Measurements from ENCODE around the gene PAK1IP1. TPM values are rescaled to one million over a fixed set of nuclear protein-coding genes. Genes with fewer than 3 reads are reported as not detected.

PAK1IP1 gene
- total RNA-seq: 1 to 10 TPM; 3.6 to 5.2 (median 4.6) TPM
- total RNA-seq (2013): 13.4 TPM

GRCh38 chr6:10694302-10695085 lies at the start of gene PAK1IP1, which contains the start of gene C6orf52:
PAK1IP1 (plus strand) TSS chr6:10694972; CDS start chr6:10694986, 14 bp downstream.
C6orf52 (minus strand) TSS chr6:10694616; CDS start chr6:10687550, 7,066 bp downstream.
- H3K36me3 Mint-ChIP-seq: no peaks in the 10 kb centered on the region

GRCh38 chr6:10655508-10656055 lies 39.2 kb upstream of the PAK1IP1 start:
- TF ChIP-seq CTCF (IDR thresholded peaks at IDR 0.05): no peak
- intact Hi-C loops (cut with micrococcal nuclease): no loop called here
- Mint-ChIP-seq H3K4me3 (no peak overlapping the region), H3K36me3 (no peaks in the 10 kb centered on the region), H3K27me3 (ENCODE audit: low read depth in 2 of 2) (peaks cover 8 to 25% of the 10 kb centered on the region in 2 donors), H3K9me3 (no peaks in the 10 kb centered on the region), H3K27ac (peak overlapping the region in 1 of 2 donors; percentile 57), H3K4me1 (peaks cover 9 to 10% of the 10 kb centered on the region in 2 donors)
- H3K36me3 ChIP-seq (ENCODE audit: control insufficient read depth, insufficient read depth, low read length): no peaks in the 10 kb centered on the region
- H3K4me1 ChIP-seq (ENCODE audit: control insufficient read depth, insufficient read depth, low read length): peaks cover 8% of the 10 kb centered on the region
- H3K9me3 ChIP-seq (ENCODE audit: control insufficient read depth, insufficient read depth, low read length): no peaks in the 10 kb centered on the region
- no peak overlapping the region for H3K4me3 ChIP-seq (ENCODE audit: low read length)
- peak in 1 of 2 donors; percentile 57 for DNase-seq
- H3K27me3 ChIP-seq (ENCODE audit: control insufficient read depth, insufficient read depth, low read length): no peaks in the 10 kb centered on the region
- H3K27ac ChIP-seq (ENCODE audit: low read length): no peak overlapping the region
- ATAC-seq: peak; percentile 30 to 65 (median 47)
- 22% methylated on average over 12 of the region's 12 CpGs for WGBS (ENCODE audit: insufficient coverage)

More at GRCh38 chr6:10694302-10695085, at the start of gene PAK1IP1, which contains the start of gene C6orf52:
- H3K4me3 ChIP-seq (ENCODE audit: low read length): peak within 1 kb of the TSS; percentile 70
- no peak for TF ChIP-seq CTCF (IDR thresholded peaks at IDR 0.05)
- H3K9me3 ChIP-seq (ENCODE audit: control insufficient read depth, insufficient read depth, low read length): no peaks in the 10 kb centered on the region
- DNase-seq (peak; percentile 91 to 96), ATAC-seq (peak; percentile 94 to 98 (median 94))
- Mint-ChIP-seq H3K27me3 (ENCODE audit: low read depth in 2 of 2) (no peaks in the 10 kb centered on the region), H3K27ac (peak within 1 kb of the TSS; percentile 100), H3K4me3 (peak within 1 kb of the TSS; percentile 99), H3K9me3 (no peaks in the 10 kb centered on the region), H3K4me1 (peaks cover 25 to 26% of the 10 kb centered on the region in 2 donors)
- peaks cover 11% of the 10 kb centered on the region for H3K4me1 ChIP-seq (ENCODE audit: control insufficient read depth, insufficient read depth, low read length)
- H3K36me3 ChIP-seq (ENCODE audit: control insufficient read depth, insufficient read depth, low read length): peaks cover 15% of the 10 kb centered on the region
- peak within 1 kb of the TSS; percentile 94 for H3K27ac ChIP-seq (ENCODE audit: low read length)
- under 1% methylated on average over 53 of the region's 53 CpGs for WGBS (ENCODE audit: insufficient coverage)
- intact Hi-C loops (cut with micrococcal nuclease): loop anchor here (1.0 to 10.0 kb wide), 6 partner anchors 26 to 540 kb away; partner anchors contain the start of genes NEDD9, SMIM13 and TMEM14B
- H3K27me3 ChIP-seq (ENCODE audit: control insufficient read depth, insufficient read depth, low read length): no peaks in the 10 kb centered on the region

GRCh38 chr6:10658910-10659698 lies 35.7 kb upstream of the PAK1IP1 start:
- 85% methylated on average over 24 of the region's 24 CpGs for WGBS (ENCODE audit: insufficient coverage)
- peak overlapping the region; percentile 27 for H3K4me3 ChIP-seq (ENCODE audit: low read length)
- intact Hi-C loops (cut with micrococcal nuclease): no loop called here

More at GRCh38 chr6:10658910-10659698, 35.7 kb upstream of the PAK1IP1 start:
- H3K36me3 ChIP-seq (ENCODE audit: control insufficient read depth, insufficient read depth, low read length): no peaks in the 10 kb centered on the region
- no peak for TF ChIP-seq CTCF (IDR thresholded peaks at IDR 0.05)
- Mint-ChIP-seq H3K4me1 (peaks cover 9 to 10% of the 10 kb centered on the region in 2 donors), H3K36me3 (no peaks in the 10 kb centered on the region), H3K4me3 (peak overlapping the region; percentile 45), H3K27me3 (ENCODE audit: low read depth in 2 of 2) (peaks cover 2 to 11% of the 10 kb centered on the region in 2 donors), H3K27ac (peak overlapping the region in 1 of 2 donors; percentile 42), H3K9me3 (no peaks in the 10 kb centered on the region)
- DNase-seq (no peak), ATAC-seq (no peak)
- H3K9me3 ChIP-seq (ENCODE audit: control insufficient read depth, insufficient read depth, low read length): no peaks in the 10 kb centered on the region
- H3K4me1 ChIP-seq (ENCODE audit: control insufficient read depth, insufficient read depth, low read length): peaks cover 8% of the 10 kb centered on the region
- H3K27ac ChIP-seq (ENCODE audit: low read length): no peak overlapping the region
- H3K27me3 ChIP-seq (ENCODE audit: control insufficient read depth, insufficient read depth, low read length): no peaks in the 10 kb centered on the region

Measured in natural killer cell (primary cell).